Activated T-cell treated with anti-CD3 and anti-CD28 coated beads for 4 hours (primary cell): Measurements from ENCODE around the gene ATP5MC3.

Experiments
- DNase-seq: peaks from one replicate; pipeline ENCODE4 v3.0.0-alpha.2; 2020

The ATP5MC3 gene

DNA sequence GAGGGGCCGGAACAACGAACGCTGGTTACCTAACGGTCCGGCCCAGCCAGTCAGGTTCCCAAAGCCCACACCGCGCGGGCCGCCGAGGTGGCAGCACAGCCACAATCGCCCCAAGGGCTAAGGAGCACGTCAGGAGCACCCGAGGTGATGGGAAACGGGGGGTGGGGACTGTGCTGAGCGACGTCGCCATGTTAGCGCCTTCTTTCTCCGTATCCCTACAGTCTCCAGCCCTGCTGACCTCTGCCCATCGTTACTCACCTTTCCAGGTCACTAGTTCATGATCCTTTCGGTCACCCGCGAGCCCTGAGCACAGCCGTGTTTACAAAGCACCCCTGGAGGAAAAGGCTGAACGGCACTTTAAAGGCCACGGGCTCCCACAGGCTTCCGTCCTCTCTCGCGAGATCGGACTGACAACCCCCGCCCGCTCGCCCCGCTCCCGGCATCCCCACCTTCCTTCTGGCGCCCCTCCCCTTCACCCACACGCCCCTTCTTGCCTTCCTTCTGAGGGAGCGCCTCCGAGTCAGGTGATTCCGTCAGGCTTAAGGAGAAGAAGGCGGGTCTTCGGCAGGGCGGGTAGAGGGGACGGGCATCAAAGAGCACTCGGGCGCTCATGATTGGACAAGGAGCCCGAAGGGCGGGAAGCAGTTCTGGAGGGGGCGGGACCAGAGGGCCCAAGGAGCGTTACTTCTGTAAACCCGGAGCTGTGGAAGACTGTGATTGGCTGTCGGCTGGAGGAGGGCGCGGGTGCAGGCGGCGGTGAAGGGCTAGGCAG is 13.5 kb downstream of the ATP5MC3 start, which contains the start of gene ATF2:
TSS of gene ATF2 (minus strand) at position 412 of the 772 bp plus-strand sequence. CDS start 31,760 bp downstream, outside the sequence.
- peak; percentile 97 for DNase-seq

DNA sequence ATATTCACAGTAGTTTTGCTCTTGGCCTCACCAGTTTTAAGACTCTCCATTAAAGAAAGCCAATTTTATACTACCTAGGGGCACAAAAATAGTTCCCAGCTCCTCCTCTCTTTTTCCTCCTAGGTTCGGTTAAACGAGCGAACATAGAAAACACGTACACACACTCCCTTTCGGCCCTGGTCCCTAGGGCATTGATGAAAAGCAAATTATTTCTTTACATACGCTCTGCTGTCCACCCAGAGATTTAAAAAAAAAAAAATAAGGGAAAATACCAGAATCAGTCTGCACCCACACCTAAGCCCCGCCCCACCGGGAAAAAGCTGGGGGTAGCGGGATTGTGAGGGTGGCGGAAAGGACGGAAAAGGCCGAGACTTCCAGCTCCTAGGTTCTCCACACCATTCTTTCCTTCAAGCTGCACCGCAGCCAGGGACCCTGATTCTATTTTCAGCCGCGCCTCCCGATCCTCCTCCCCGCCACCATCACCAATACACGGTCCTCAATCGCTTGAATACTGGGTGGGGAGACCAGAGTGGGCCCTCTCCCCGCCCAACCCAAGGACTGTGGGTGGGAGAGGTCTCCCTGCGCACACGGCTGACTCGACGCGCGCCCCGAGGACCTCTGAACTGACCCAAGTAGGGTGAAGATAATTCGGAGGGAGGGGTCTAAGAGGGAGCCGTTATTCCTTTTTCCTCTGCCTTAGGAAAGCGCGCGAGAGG is 14.3 kb downstream of the ATP5MC3 start:
- DNase-seq: peak; percentile 4

DNA sequence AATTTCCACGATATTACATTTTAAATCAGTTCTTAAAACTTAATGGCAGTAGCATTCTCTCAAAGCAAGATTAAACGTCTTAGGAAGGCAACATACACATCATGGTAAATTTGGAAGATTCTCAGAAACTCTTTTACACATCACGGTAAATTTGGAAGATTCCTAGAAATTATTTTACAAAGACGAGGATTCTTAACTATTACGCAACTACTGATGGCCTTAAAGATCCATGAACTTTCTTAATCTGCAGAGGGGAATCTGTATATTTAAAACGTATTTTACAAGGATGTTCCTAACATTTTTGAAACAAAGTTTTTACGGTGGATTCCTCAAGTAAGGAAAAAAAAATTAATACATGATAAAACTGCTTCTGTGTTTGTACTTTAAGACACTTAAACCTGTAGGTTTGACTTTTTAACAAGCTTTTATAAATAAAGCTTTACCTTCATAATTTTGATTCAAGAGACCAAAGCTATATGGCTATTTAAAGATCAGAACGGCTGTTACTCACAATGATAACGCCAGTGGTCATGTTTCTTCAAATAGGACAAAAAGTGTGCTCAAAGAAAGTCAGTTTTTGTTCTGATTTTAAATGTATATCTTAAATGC is 15.2 kb downstream of the ATP5MC3 start:
- DNase-seq: no peak

DNA sequence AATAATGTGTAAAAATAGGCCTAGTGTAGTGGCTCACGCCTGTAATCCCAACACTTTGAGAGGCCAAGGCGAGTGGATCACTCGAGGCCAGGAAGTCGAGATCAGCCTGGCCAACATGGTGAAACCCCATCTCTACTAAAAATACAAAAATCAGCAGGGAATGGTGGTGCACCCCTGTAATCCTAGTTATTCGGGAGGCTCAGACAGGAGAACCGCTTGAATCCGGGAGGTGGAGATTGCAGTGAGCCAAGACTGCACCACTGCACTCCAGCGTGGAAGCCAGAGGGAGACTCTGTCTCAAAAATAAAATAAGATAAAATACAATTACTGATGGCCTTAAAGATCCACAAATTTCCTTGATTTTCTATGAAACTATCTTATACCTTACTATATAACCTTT is 17.3 kb downstream of the ATP5MC3 start:
- no peak for DNase-seq

DNA sequence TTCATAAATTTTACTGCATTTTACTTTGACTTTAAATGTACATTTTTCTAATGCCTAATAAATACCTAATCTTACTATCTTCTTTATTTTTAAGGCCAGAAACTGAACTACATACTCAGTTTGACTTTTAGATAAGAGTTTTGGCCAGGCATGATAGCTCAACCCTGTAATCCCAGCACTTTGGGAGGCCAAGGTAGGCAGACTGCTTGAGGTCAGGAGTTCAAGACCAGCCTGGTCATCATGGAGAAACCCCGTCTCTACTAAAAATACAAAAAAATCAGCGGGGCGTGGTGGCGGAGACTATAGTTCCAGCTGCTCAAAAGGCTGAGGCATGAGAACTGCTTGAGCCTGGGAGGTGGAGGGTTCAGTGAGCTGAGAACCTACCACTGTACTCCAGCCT is 22.6 kb downstream of the ATP5MC3 start:
- DNase-seq: no peak

DNA sequence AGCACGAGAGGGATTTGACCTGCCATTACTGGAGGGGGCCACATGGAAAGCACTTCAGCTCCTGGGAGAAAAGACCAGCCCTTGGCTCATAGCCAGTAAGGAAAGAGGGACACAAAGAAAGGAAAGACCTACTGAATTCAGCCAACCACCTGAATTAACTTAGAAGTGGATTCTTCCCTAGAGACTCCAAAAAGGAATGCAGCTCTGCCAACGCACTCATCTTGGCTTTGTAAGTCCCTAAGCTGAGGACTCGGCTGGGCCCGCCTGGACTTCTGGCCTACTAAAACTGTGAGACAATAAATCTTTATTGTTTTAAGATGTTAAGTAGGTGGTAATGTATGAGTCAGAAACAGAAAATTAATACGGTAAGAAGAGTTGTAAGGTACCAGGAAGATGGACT is 25.0 kb downstream of the ATP5MC3 start:
- no peak for DNase-seq

DNA sequence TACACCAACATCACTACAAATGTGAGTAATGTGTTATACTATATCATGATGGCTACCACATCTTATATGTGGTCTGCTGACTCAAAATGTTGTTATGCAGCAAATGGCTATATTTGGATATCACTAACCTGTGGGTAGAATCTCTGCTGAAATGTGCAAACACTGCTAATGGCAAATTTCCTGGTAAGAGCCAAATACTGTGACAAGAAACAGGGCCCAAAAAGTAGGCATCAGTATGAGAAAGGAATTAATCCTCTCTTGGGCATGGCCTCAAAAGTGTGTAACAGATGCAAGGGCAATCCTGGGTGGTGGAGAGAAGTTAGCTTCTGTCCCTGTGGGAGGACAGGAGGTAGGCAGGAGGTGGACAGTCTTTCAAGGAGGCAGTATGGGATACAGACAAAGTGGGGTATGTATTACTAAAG is 26.8 kb downstream of the ATP5MC3 start:
- no peak for DNase-seq

DNA sequence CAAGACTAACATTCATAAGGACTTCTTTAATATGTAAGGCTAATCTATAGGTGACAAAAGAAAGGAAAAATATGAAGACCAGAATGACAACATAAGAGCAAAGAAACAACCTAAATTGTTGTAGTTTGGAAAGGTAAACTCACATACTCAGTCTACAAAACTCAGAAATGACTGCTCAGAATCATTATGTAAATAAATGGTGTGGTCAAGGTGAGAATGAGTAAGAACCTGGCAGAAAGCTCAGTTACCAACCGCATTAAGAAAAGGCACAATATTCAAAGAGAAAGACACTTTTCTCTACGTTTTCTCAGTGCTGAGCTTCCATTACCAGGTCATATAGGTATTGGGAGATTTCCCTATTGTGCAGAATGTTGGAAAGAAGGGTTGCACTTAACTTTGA is 29.3 kb downstream of the ATP5MC3 start:
- DNase-seq: no peak

DNA sequence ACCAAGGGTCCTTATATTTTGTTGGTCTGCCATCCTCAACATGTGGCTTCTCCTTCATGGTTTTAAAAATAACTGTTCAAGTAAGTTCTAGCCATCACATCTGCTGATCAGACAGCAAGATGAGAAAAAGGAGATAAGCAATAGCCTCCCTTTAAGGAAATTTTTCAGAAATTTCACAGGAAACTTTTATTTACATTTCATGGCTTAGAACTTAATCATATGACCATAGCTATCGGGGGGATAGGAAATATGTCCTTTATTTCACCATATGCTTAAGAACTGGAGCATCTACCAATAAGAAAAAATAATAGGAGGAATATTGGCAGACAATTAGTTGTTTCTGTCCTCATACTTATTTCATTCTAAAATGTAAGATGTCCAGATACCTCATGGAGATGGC is 29.7 kb downstream of the ATP5MC3 start:
- no peak for DNase-seq

DNA sequence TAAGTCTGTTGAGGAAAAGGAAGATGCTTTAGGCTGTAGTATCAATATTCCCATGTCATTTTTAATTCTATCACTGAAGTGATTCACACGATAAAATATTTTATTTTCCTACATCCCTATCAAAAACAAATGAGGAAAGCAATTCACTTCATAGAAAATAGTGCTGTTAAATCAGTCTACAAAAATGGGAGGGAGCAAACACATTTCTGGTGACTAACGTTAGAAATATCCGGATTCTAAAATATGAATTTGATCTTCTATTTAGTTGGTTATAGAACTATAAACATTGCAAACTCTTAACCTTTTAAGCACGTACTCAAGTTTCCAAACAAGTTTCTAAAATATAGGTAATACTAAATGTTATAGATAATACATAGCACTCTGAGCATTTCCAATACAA is 34.3 kb downstream of the ATP5MC3 start:
- no peak for DNase-seq

DNA sequence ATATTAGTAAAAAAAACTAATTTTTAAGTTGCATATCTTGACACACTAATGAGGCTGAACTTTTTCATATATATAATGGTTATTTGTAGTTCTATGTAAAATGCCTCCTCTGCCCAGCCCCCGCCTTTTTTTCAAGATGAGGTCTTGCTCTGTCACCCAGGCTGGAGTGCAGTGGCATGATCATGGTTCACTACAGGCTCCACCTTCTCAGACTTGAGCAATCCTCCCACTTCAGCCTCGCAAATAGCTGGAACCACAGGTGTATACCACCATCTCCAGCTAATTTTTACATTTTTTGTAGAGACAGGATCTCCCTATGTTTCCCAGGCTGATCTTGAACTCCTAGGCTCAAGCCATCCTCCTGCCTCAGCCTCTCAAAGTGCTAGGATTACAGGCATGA is 37.8 kb downstream of the ATP5MC3 start:
- DNase-seq: no peak

DNA sequence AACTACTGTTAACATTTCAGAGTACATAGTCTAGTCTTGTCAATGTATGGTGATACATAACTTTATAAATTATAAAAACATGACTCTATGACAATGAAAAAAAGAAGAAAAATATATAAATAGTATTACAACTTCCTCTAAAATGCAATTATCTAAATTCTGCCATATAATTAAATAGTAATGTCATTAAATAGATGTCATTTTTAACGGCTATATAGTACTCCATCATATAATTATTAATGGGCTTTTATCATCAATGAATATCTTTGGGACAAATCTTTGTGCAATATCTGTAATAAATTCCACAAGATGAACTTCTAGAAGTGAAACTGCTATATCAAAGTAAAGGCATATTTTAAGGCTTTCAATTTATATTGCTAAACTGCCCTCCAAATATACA is 38.3 kb downstream of the ATP5MC3 start:
- DNase-seq: no peak

DNA sequence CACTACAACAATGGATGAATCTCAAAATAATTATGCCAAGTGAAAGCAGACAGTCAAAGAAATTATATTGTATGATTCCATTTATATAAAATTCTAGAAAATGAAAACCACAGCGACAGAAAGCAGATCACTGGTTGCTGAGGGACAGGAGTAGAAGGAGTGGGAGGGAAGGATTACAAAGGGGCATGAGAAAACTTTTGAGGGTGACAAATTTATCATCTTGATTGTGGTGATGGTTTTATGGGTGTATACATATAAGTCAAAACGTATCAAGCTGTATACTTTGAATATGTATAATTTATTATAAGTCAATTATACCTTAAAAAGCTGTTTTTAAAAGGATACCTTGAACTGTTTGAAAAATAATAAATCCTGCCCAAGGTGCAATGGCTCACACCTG is 41.2 kb downstream of the ATP5MC3 start:
- no peak for DNase-seq

DNA sequence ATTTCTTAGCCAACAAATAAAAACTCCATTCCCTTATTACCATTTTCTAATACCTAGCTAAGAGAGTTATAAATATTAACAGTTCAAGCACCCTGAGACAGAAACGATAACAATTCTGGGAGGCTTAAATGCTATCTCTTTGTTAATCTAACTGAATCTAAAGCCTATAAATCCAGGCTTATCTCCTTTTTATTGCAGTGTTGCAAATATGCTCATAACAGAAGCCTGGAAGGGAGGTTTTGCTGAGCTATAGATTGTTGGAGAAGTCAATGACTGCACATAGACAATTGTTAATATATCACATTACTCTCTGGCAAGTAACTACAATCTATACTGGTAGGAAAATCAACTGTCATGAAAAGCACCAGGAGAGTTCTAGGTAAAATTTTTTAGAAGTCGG is 43.7 kb downstream of the ATP5MC3 start:
- DNase-seq: no peak

DNA sequence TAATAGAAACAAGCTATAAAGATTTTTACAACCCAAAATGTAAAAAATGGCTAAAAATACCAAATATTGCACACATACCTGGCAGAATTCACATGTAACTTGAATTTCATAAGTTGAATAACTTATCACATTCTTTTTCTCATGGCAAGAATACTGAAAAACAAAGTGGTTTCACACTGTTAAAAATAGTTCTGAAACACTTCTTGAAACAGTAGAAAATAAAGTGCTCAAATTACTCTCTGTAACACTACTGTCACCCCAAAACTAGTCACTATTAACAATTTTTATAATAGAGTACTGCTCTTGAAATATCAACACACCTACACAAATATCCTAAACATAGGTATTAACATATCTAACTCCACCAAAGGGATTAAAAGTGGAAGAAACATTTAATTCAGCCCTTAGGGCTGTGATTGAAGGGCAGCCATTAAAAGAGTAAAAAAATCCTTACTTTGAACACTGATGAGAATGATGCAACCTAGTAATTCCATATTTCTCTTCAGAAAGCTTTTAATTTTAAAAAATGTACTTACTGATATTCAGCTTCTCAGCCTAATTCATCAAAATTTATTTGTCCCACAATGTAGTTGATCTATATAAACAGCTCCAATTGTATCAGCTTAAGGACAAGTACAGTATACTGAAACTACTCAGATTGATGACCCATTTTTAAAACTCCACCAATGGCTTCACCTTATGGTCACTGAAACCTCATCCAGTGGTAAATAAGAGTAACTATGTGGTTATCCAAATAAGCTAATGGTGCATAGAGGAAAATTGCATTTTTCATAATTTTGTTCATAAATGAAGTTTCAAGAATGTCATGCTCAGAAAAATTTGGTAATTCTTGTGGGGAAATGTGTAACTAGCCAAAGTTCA is 44.9 kb downstream of the ATP5MC3 start:
- DNase-seq: no peak

DNA sequence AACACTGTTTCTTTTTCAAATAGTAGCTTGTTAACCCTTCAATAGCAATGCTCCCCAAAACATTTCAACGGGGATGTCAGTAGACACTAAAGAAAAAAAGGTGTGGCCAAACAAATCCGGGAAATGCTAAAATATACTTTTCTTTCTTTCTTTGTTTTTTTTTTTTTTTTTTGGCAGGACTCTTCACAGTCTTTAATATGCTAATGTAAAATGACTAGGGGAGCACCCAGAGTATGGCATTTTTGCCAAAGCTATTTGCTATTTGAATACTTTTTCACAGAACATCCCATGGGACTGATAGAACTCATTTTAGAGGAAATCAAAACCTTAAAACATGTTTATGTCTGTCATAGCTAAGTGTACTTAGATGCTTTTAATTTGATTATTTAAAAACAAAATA is 45.6 kb downstream of the ATP5MC3 start:
- no peak for DNase-seq

DNA sequence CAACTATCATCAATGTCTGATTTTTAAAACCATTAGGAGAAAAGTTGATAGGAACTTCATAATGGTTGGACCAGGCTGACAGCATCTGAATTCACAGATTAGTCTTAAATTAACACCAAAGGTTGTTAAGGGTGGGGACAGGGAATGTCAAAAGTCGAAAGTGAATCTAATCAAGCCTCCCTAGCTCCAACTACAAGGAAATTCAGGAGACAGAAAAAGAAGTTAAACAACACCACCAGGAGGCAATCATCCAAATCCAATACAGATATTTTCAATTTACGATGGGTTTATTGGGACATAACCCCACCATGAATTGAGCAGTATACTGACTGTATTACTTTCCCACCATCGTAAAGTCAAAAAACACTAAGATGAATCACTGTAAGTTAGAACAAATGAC is 46.3 kb downstream of the ATP5MC3 start:
- no peak for DNase-seq

DNA sequence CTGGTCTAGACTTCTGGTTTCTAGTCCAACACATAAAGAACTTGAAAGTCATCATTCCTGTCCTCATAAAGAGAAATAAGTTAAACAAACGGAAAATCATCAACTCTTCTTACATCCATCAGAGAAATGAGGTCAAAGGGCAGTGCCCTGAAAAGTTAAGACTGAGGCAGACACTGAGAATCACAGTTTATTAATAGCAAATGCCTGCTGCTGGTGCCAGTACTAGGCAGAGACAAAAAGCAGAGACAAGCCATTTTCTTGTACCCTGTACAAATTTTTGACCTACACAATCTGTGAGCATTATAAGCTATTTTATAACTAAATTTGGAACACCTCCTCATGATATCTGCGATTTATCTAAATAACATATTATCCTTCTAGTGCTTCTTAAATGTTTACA is 50.3 kb downstream of the ATP5MC3 start:
- no peak for DNase-seq

DNA sequence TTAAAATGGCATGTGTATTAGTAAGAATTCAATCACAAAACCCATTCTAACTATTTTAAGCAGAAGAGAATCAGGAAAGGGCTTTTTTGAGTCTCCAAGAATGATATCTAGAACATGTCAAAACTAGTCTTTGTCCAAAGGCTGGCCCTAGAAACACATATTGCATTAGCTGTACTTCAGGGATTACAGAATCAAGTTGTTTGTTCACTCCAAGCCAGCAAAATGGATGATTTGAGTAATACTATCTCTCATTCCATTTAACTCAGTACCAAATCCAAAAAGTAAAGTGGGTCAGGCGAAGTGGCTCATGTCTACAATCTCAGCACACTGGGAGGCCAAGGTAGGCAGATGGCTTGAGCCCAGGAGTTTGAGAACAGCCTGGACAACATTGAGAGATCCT is 54.8 kb downstream of the ATP5MC3 start:
- DNase-seq: no peak
